GM12878 (cell line): ENCODE data around the gene PTPN22. TPM values are rescaled to one million over a fixed set of nuclear protein-coding genes. Genes with fewer than 3 reads are reported as not detected.

Source experiments
- ATAC-seq: fragments of 200-7000 bp; cut with Tn5 transposase; 3 replicates; pipeline ENCODE4 v1.9.1; 2020; ENCODE audit warnings: mild to moderate bottlenecking, moderate library complexity
- BruUV-seq: library from RNA; stranded (reverse); fragments of 400-500 nt; replicated peaks from 2 replicates; lab custom pipeline; 2021; lab: Mats Ljungman, UMichigan
- CTCF ChIA-PET: fragments of 300-600 bp; sonication (Branson Sonifier 250); formaldehyde crosslinking; extraction: SDS; loops from one replicate; lab custom pipeline; 2021; ENCODE audit warnings: inconsistent platforms; lab: Yijun Ruan, JAX
- POLR2A ChIA-PET: fragments of 350-600 bp; formaldehyde crosslinking; extraction: SDS; loops from one replicate; lab custom pipeline; 2021; ENCODE audit warnings: inconsistent platforms; lab: Charles Lee
- RAD21 ChIA-PET: fragments of 300-600 bp; sonication (Branson Sonifier 250); formaldehyde crosslinking; loops from one replicate; lab custom pipeline; 2023; ENCODE audit warnings: antibody characterized with exemption; ENCODE audit not compliant: unreplicated experiment; lab: Charles Lee
- SMC1A ChIA-PET: fragments of 300-600 bp; sonication (Branson Sonifier 250); formaldehyde crosslinking; loops from one replicate; lab custom pipeline; 2023; ENCODE audit not compliant: unreplicated experiment, uncharacterized antibody; lab: Charles Lee
- DNase-seq: peaks from one replicate; pipeline ENCODE4 v3.0.0-alpha.2; 2011; ENCODE audit warnings: low read depth, low spot score
- FAIRE-seq: peaks from 3 replicates; lab custom pipeline; 2011; peaks lifted over from hg19 to GRCh38; lab: Jason Lieb, UNC
- H2AFZ ChIP-seq: 2 replicates; pipeline ENCODE4 v1.6.0; 2011; ENCODE audit warnings: low read depth, low read length, control low read depth; ENCODE audit not compliant: control insufficient read depth
- H3K27ac ChIP-seq: 2 replicates; pipeline ENCODE4 v1.5.1; 2011; ENCODE audit warnings: control low read depth; ENCODE audit not compliant: control insufficient read depth, insufficient read depth
- H3K27me3 ChIP-seq, 2 experiments: replicated peaks in 1 of 2; 2 replicates each; pipeline versions ENCODE4 v1.6.0 to v1.6.1; 2011; ENCODE audit warnings: low read length in 1 of 2; ENCODE audit not compliant: control insufficient read depth in 2 of 2, insufficient read depth in 2 of 2
- H3K36me3 ChIP-seq, 2 experiments: 2 replicates each; pipeline ENCODE4 v1.5.1; 2011; ENCODE audit warnings: low read length in 1 of 2; ENCODE audit not compliant: control insufficient read depth in 2 of 2, insufficient read depth in 2 of 2
- H3K4me1 ChIP-seq: 2 replicates; pipeline ENCODE4 v1.6.1; 2011; ENCODE audit warnings: mild to moderate bottlenecking, low read length, moderate library complexity, mixed read lengths; ENCODE audit not compliant: control insufficient read depth, insufficient read depth
- H3K4me2 ChIP-seq: 2 replicates; pipeline ENCODE4 v1.6.0; 2011; ENCODE audit warnings: control low read depth; ENCODE audit not compliant: control insufficient read depth, insufficient read depth
- H3K4me3 ChIP-seq: fragments of 200-600 bp; sonication (generic); 2 replicates; pipeline ENCODE4 v1.5.1; 2016
- H3K79me2 ChIP-seq: 2 replicates; pipeline ENCODE4 v1.6.0; 2011; ENCODE audit warnings: low read length; ENCODE audit not compliant: control insufficient read depth, insufficient read depth
- H3K9ac ChIP-seq: 2 replicates; pipeline ENCODE4 v1.8.0; 2011; ENCODE audit warnings: low read length, control low read depth, mixed read lengths; ENCODE audit not compliant: control insufficient read depth, insufficient read depth
- H3K9me3 ChIP-seq: replicated peaks from 3 replicates; pipeline ENCODE4 v1.5.1; 2011; ENCODE audit warnings: mild to moderate bottlenecking, low read length; ENCODE audit not compliant: control insufficient read depth, insufficient read depth
- H4K20me1 ChIP-seq: 2 replicates; pipeline ENCODE4 v1.6.0; 2011; ENCODE audit not compliant: control insufficient read depth, insufficient read depth
- CREM ChIP-seq: IDR thresholded peaks from 2 replicates; pipeline ENCODE4 v1.6.1; 2014; ENCODE audit warnings: antibody characterized with exemption, low read depth
- FOS ChIP-seq: IDR thresholded peaks from 3 replicates; pipeline ENCODE4 v1.6.1; 2011; ENCODE audit warnings: borderline replicate concordance; ENCODE audit not compliant: insufficient read length; ENCODE audit errors: extremely low read depth
- GABPA ChIP-seq: IDR thresholded peaks from 2 replicates; pipeline ENCODE4 v1.6.1; 2014; ENCODE audit warnings: antibody characterized with exemption, low read depth, mild to moderate bottlenecking, inconsistent platforms
- MEF2B ChIP-seq: fragments of 450-650 bp; IDR thresholded peaks from 2 replicates; pipeline ENCODE4 v1.6.1; 2018; ENCODE audit warnings: mild to moderate bottlenecking, moderate library complexity; ENCODE audit not compliant: partially characterized antibody, poor library complexity, severe bottlenecking
- NR2C1 ChIP-seq: fragments of 450-650 bp; IDR thresholded peaks from 2 replicates; pipeline ENCODE4 v1.6.1; 2017; ENCODE audit warnings: antibody characterized with exemption, mild to moderate bottlenecking, moderate library complexity
- POLR2AphosphoS2 ChIP-seq: IDR thresholded peaks from 2 replicates; pipeline ENCODE4 v1.6.1; 2011; ENCODE audit warnings: low read depth, mild to moderate bottlenecking, low read length, improper control_type of control experiment, moderate library complexity
- RAD21 ChIP-seq: IDR thresholded peaks from 2 replicates; pipeline ENCODE4 v1.6.1; 2011; ENCODE audit warnings: mild to moderate bottlenecking, low read depth, low read length, moderate library complexity; ENCODE audit not compliant: insufficient read depth
- RBBP5 ChIP-seq: fragments of 200-600 bp; sonication (generic); conservative IDR thresholded peaks from 2 replicates; pipeline ENCODE4 v1.6.1; 2016
- TCF3 ChIP-seq: IDR thresholded peaks from 2 replicates; pipeline ENCODE4 v1.6.1; 2012; ENCODE audit warnings: low read depth, mild to moderate bottlenecking, low read length, borderline replicate concordance; ENCODE audit not compliant: insufficient read depth
- YBX1 ChIP-seq: fragments of 450-650 bp; IDR thresholded peaks from 2 replicates; pipeline ENCODE4 v1.6.1; 2016; ENCODE audit warnings: antibody characterized with exemption
- ZNF217 ChIP-seq: fragments of 450-650 bp; IDR thresholded peaks from 2 replicates; pipeline ENCODE4 v1.6.1; 2017; ENCODE audit warnings: antibody characterized with exemption, mild to moderate bottlenecking
- WGBS: methylation state at CpG from one replicate; pipeline ENCODE4 v1.1.6; 2016; ENCODE audit warnings: low lambda C conversion rate; ENCODE audit not compliant: insufficient replicate concordance, insufficient coverage; ENCODE audit errors: missing lambda C conversion rate; 5-methylcytosine and 5-hydroxymethylcytosine counted together
- in situ Hi-C: fragments of 300-500 bp; cut with MboI; formaldehyde crosslinking; loops from 9 replicates; pipeline ENCODE4 v1.14.3; 2018; ENCODE audit warnings: mixed read lengths
- intact Hi-C: fragments of 100-400 bp; cut with micrococcal nuclease; formaldehyde crosslinking; loops from one replicate; pipeline ENCODE4 v1.14.2; 2022; ENCODE audit not compliant: unreplicated experiment
- polyA plus RNA-seq, 11 experiments: library from polyadenylated mRNA; depleted of rRNA in 4 of 11; unstranded in 6 of 11; stranded (reverse) in 5 of 11; fragments of >200 nt; fragmentation: Nextera tagmentation in 4 of 11; fragmentation: Illumina TruSeq in 1 of 11; extraction: Ambion mirVana in 4 of 11; extraction: Trizol in 1 of 11; gene quantifications; 1 replicate in 1 of 11; 2 replicates in 10 of 11; pipeline versions ENCODE4 v1.2.1 to v1.2.3, GENCODE V29; 2011 to 2016; ENCODE audit warnings: inconsistent platforms in 2 of 11, missing spikeins in 2 of 11, low read depth in 1 of 11
- total RNA-seq, 4 experiments: library from RNA; depleted of rRNA in 3 of 4; stranded (reverse); fragments of >200 nt in 3 of 4; fragmentation: Illumina TruSeq in 1 of 4; extraction: Trizol in 1 of 4; gene quantifications; 2 replicates each; pipeline versions ENCODE4 v1.2.1 to v1.2.3, GENCODE V29; 2013 to 2021
- TF ChIP-seq, protein P1 (sequence below): fragments of 450-650 bp; IDR thresholded peaks from 2 replicates; pipeline ENCODE4 v1.6.1; 2017; ENCODE audit warnings: borderline replicate concordance
- TF ChIP-seq, protein P2 (sequence below): fragments of 150-350 bp; IDR thresholded peaks from 2 replicates; pipeline ENCODE4 v1.6.1; 2016; ENCODE audit warnings: low read depth, low read length

Gene PTPN22
- total and polyA plus RNA-seq, 10 of the 15 experiments (the other 5 are each of a cell fraction or from before 2014, with no cell fraction given) = 22.8 to 65.1 (median 44.9) TPM

- H3K4me3 ChIP-seq = 0 out of 2 replicates have a peak overlapping the region, but pooled peaks have one; percentile 25
- POLR2A ChIA-PET = interaction anchor here (0.6 to 2.4 kb wide), 11 partner anchors 8 to 1122 kb away, joined by 3 to 9 read pairs (median 5); partner anchors contain the start of genes PHTF1 and RSBN1
- SMC1A ChIA-PET = interaction anchor here (0.6 to 3.9 kb wide), 12 partner anchors 11 to 63 kb away, joined by 3 to 35 read pairs (median 4); no protein-coding TSS in a partner anchor
- H3K36me3 ChIP-seq = peaks cover 0 to 4% of the 10 kb centered on the region in 2 experiments; a peak in 1 of 4 replicates
- H3K4me1 ChIP-seq = peaks cover 14% of the 10 kb centered on the region
- no peaks in the 10 kb centered on the region for H4K20me1 ChIP-seq
- intact Hi-C loops (no loop called here), in situ Hi-C loops (no loop called here)
- no peak for DNase-seq
- H2AFZ ChIP-seq = no peak overlapping the region
- H3K9me3 ChIP-seq = peaks cover 7% of the 10 kb centered on the region
- TSS peak; percentile 4 for BruUV-seq
- no peak overlapping the region for H3K4me2 ChIP-seq
- H3K9ac ChIP-seq = no peak overlapping the region
- WGBS = 78% methylated on average over 8 of the region's 8 CpGs
- no peak for FAIRE-seq
- CTCF ChIA-PET = interaction anchor here (0.8 to 2.2 kb wide), 5 partner anchors 11 to 56 kb away, joined by 3 to 7 read pairs (median 4); partner anchors contain the start of gene PHTF1
- RAD21 ChIA-PET = interaction anchor here (1.2 to 1.3 kb wide), 2 partner anchors 11 to 45 kb away, joined by 6 to 8 read pairs; partner anchors contain the start of gene PHTF1
- no peaks in the 10 kb centered on the region for H3K27me3 ChIP-seq
- peak; percentile 35 for ATAC-seq
- no peak overlapping the region for H3K27ac ChIP-seq
- peaks cover 91% of the 10 kb centered on the region for H3K79me2 ChIP-seq
- no peak for TF ChIP-seq FOS
- TF ChIP-seq NR2C1 = no peak
- TF ChIP-seq YBX1 = no peak
- TF ChIP-seq RAD21 = no peak
- TF ChIP-seq, protein P1, sequence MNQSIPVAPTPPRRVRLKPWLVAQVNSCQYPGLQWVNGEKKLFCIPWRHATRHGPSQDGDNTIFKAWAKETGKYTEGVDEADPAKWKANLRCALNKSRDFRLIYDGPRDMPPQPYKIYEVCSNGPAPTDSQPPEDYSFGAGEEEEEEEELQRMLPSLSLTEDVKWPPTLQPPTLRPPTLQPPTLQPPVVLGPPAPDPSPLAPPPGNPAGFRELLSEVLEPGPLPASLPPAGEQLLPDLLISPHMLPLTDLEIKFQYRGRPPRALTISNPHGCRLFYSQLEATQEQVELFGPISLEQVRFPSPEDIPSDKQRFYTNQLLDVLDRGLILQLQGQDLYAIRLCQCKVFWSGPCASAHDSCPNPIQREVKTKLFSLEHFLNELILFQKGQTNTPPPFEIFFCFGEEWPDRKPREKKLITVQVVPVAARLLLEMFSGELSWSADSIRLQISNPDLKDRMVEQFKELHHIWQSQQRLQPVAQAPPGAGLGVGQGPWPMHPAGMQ = no peak
- no peak for TF ChIP-seq RBBP5
- no peak for TF ChIP-seq MEF2B
- no peak for TF ChIP-seq GABPA
- TF ChIP-seq ZNF217 = no peak
- TF ChIP-seq TCF3 = no peak
- TF ChIP-seq CREM = no peak
- no peak for TF ChIP-seq POLR2AphosphoS2
- TF ChIP-seq, protein P2, sequence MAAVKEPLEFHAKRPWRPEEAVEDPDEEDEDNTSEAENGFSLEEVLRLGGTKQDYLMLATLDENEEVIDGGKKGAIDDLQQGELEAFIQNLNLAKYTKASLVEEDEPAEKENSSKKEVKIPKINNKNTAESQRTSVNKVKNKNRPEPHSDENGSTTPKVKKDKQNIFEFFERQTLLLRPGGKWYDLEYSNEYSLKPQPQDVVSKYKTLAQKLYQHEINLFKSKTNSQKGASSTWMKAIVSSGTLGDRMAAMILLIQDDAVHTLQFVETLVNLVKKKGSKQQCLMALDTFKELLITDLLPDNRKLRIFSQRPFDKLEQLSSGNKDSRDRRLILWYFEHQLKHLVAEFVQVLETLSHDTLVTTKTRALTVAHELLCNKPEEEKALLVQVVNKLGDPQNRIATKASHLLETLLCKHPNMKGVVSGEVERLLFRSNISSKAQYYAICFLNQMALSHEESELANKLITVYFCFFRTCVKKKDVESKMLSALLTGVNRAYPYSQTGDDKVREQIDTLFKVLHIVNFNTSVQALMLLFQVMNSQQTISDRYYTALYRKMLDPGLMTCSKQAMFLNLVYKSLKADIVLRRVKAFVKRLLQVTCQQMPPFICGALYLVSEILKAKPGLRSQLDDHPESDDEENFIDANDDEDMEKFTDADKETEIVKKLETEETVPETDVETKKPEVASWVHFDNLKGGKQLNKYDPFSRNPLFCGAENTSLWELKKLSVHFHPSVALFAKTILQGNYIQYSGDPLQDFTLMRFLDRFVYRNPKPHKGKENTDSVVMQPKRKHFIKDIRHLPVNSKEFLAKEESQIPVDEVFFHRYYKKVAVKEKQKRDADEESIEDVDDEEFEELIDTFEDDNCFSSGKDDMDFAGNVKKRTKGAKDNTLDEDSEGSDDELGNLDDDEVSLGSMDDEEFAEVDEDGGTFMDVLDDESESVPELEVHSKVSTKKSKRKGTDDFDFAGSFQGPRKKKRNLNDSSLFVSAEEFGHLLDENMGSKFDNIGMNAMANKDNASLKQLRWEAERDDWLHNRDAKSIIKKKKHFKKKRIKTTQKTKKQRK = no peak
These were observed 66.9 kb downstream of the PTPN22 start for GRCh38 chr1:113804421-113805255.
